A549 (cell line): ENCODE measurements around the gene MYOT. TPM values are rescaled to one million over a fixed set of nuclear protein-coding genes. Genes with fewer than 3 reads are reported as not detected.

ENCODE experiments used
- ATAC-seq, 2 experiments: fragments of 200-7000 bp in 1 of 2; fragments of >200 bp in 1 of 2; cut with Nextera tagmentation in 1 of 2; cut with Tn5 transposase in 1 of 2; 3 replicates each; pipeline versions ENCODE4 v1.8.0 to v1.9.1; 2018 to 2020; ENCODE audit warnings: mild to moderate bottlenecking in 1 of 2, moderate library complexity in 1 of 2
- CTCF ChIA-PET: fragments of 300-600 bp; sonication (Branson Sonifier 250); formaldehyde crosslinking; extraction: SDS; loops from one replicate; lab custom pipeline; 2021; ENCODE audit warnings: antibody characterized with exemption, inconsistent platforms; lab: Yijun Ruan, JAX
- POLR2A ChIA-PET: fragments of 350-600 bp; formaldehyde crosslinking; extraction: SDS; loops from one replicate; lab custom pipeline; 2021; ENCODE audit warnings: antibody characterized with exemption, inconsistent platforms; lab: Yijun Ruan, JAX
- DNase-seq, 2 experiments: peaks; one replicate each; pipeline versions ENCODE4 v3.0.0 to v3.0.0-alpha.2; 2011 to 2016; ENCODE audit warnings: low read depth in 1 of 2, low spot score in 1 of 2
- FAIRE-seq: peaks from 2 replicates; lab custom pipeline; 2011; peaks lifted over from hg19 to GRCh38; lab: Jason Lieb, UNC
- H3K27ac ChIP-seq, 2 experiments: fragments of >200 bp; sonication (Bioruptor Twin); formaldehyde crosslinking; 3 replicates each; pipeline ENCODE4 v1.5.1; 2016 to 2017
- H3K4me1 ChIP-seq: fragments of >200 bp; sonication (Bioruptor Twin); formaldehyde crosslinking; 3 replicates; pipeline ENCODE4 v1.6.1; 2016
- H3K4me2 ChIP-seq: fragments of >200 bp; sonication (Bioruptor Twin); formaldehyde crosslinking; 3 replicates; pipeline ENCODE4 v1.6.1; 2016
- H3K4me3 ChIP-seq: fragments of >200 bp; sonication (Bioruptor Twin); formaldehyde crosslinking; 3 replicates; pipeline ENCODE4 v1.5.1; 2016
- H3K9me3 ChIP-seq: fragments of >200 bp; sonication (Bioruptor Twin); formaldehyde crosslinking; 3 replicates; pipeline ENCODE4 v1.6.1; 2016
- ATOH8 ChIP-seq: fragments of 250-450 bp; sonication (Bioruptor Pico); IDR thresholded peaks from 2 replicates; pipeline ENCODE4 v1.5.0; 2020; ENCODE audit warnings: low read depth, mild to moderate bottlenecking, moderate library complexity
- E2F6 ChIP-seq: IDR thresholded peaks from 2 replicates; pipeline ENCODE4 v1.6.1; 2012; ENCODE audit warnings: low read depth, borderline replicate concordance
- FOSL2 ChIP-seq, 2 experiments: fragments of 450-650 bp in 1 of 2; fragments of >200 bp in 1 of 2; sonication (Bioruptor Twin) in 1 of 2; formaldehyde crosslinking; IDR thresholded peaks; 2 replicates each; pipeline versions ENCODE4 v1.5.0 to v1.6.1; 2016 to 2020; ENCODE audit warnings: mild to moderate bottlenecking in 1 of 2, moderate library complexity in 1 of 2
- FOXS1 ChIP-seq: fragments of 250-450 bp; sonication (Bioruptor Pico); IDR thresholded peaks from 2 replicates; pipeline ENCODE4 v1.5.0; 2020; ENCODE audit warnings: mild to moderate bottlenecking, moderate library complexity
- HDAC2 ChIP-seq: fragments of 200-600 bp; sonication (generic); IDR thresholded peaks from 2 replicates; pipeline ENCODE4 v1.6.1; 2016
- HMGXB4 ChIP-seq: fragments of 250-450 bp; sonication (Bioruptor Pico); IDR thresholded peaks from 2 replicates; pipeline ENCODE4 v1.5.0; 2021; ENCODE audit warnings: mild to moderate bottlenecking, moderate library complexity, borderline replicate concordance
- JUN ChIP-seq, 2 experiments: fragments of >200 bp; sonication (Bioruptor Twin); formaldehyde crosslinking; IDR thresholded peaks; 2 replicates in 1 of 2; 3 replicates in 1 of 2; pipeline ENCODE4 v1.6.1; 2016 to 2017
- KDM1A ChIP-seq: fragments of 200-600 bp; sonication (generic); IDR thresholded peaks from 2 replicates; pipeline ENCODE4 v1.6.1; 2016; ENCODE audit warnings: low read depth, mild to moderate bottlenecking
- KDM5A ChIP-seq: fragments of 200-600 bp; sonication (generic); IDR thresholded peaks from 2 replicates; pipeline ENCODE4 v1.6.1; 2016; ENCODE audit warnings: antibody characterized with exemption, mild to moderate bottlenecking
- NPAS2 ChIP-seq: fragments of 250-450 bp; sonication (Bioruptor Pico); IDR thresholded peaks from 2 replicates; pipeline ENCODE4 v1.8.0; 2022; ENCODE audit warnings: mild to moderate bottlenecking, moderate library complexity, borderline replicate concordance
- PHF8 ChIP-seq: fragments of 200-600 bp; sonication (generic); IDR thresholded peaks from 2 replicates; pipeline ENCODE4 v1.6.1; 2016; ENCODE audit warnings: low read depth, mild to moderate bottlenecking, antibody characterized with exemption, moderate library complexity, borderline replicate concordance
- POLR2A ChIP-seq: IDR thresholded peaks from 2 replicates; pipeline ENCODE4 v1.6.1; 2012; ENCODE audit warnings: mild to moderate bottlenecking, low read length
- TP53 ChIP-seq: fragments of 250-450 bp; sonication (Bioruptor Pico); IDR thresholded peaks from 2 replicates; pipeline ENCODE4 v1.5.0; 2021; ENCODE audit warnings: mild to moderate bottlenecking, moderate library complexity
- ZFP36 ChIP-seq: fragments of 450-650 bp; IDR thresholded peaks from 2 replicates; pipeline ENCODE4 v1.6.1; 2014; ENCODE audit warnings: borderline replicate concordance; ENCODE audit not compliant: partially characterized antibody
- WGBS: methylation state at CpG from one replicate; pipeline ENCODE4 v1.1.6; 2017; ENCODE audit errors: missing lambda C conversion rate; 5-methylcytosine and 5-hydroxymethylcytosine counted together
- polyA plus RNA-seq, 4 experiments: library from polyadenylated mRNA; depleted of rRNA in 3 of 4; stranded (reverse); fragments of >200 nt; fragmentation: RNase III in 1 of 4; extraction: RNeasy Plus Mini Kit Qiagen cat#74134 plus additional on column Dnase treatment in 1 of 4; gene quantifications; 2 replicates in 3 of 4; 3 replicates in 1 of 4; pipeline ENCODE4 v1.2.3, GENCODE V29; 2011 to 2017
- TF ChIP-seq, protein P1 (sequence below): fragments of >200 bp; sonication (Bioruptor Twin); formaldehyde crosslinking; IDR thresholded peaks from 3 replicates; pipeline ENCODE4 v1.6.1; 2016
- TF ChIP-seq, protein P2 (sequence below): IDR thresholded peaks from 2 replicates; pipeline ENCODE4 v1.6.1; 2012

MYOT gene
- polyA plus RNA-seq, 2 of the 4 experiments (the other 2 are of a cell fraction): 0.08 TPM; not detected in 1

GRCh38 chr5:137888466-137888862 lies 20.8 kb downstream of the MYOT start:
- WGBS: 60% methylated on average over 7 of the region's 7 CpGs
- Histone ChIP-seq H3K9me3 (no peaks in the 10 kb centered on the region), H3K4me1 (peaks cover 16% of the 10 kb centered on the region), H3K27ac (peak overlapping the region; percentile 72 to 77), H3K4me3 (peak overlapping the region; percentile 48), H3K4me2 (peak overlapping the region; percentile 74)
- ChIA-PET CTCF (interaction anchor here (0.7 to 2.4 kb wide), 5 partner anchors 10 to 1763 kb away, joined by 3 to 5 read pairs (median 4); no protein-coding TSS in a partner anchor), POLR2A (interaction anchor here (1.4 kb wide), 1 partner anchor 54 kb away, joined by 3 read pairs; no protein-coding TSS in a partner anchor)
- TF ChIP-seq NPAS2 (CRISPR knock-in tag): no peak
- TF ChIP-seq TP53: no peak
- no peak for TF ChIP-seq ATOH8 (CRISPR knock-in tag)
- no peak for TF ChIP-seq FOXS1
- ATAC-seq (no peak), DNase-seq (no peak), FAIRE-seq (no peak)

GRCh38 chr5:137888863-137889759 lies 21.5 kb downstream of the MYOT start, which contains the start of gene PKD2L2:
TSS of gene PKD2L2 (plus strand) at chr5:137889457. CDS start at chr5:137889492, 35 bp downstream.
- peak; percentile 4 to 82 for DNase-seq
- Histone ChIP-seq H3K4me3 (peak within 1 kb of the TSS; percentile 48), H3K4me2 (peak within 1 kb of the TSS; percentile 74), H3K27ac (peak within 1 kb of the TSS; percentile 72 to 77), H3K9me3 (no peaks in the 10 kb centered on the region), H3K4me1 (peaks cover 16% of the 10 kb centered on the region)
- POLR2A ChIA-PET: interaction anchor here (0.8 to 1.4 kb wide), 2 partner anchors 15 to 55 kb away, joined by 3 to 5 read pairs; no protein-coding TSS in a partner anchor
- CTCF ChIA-PET: interaction anchor here (0.7 to 2.4 kb wide), 7 partner anchors 9 to 1763 kb away, joined by 3 to 5 read pairs (median 4); no protein-coding TSS in a partner anchor
- ATAC-seq: peak; percentile 94 to 98
- TF ChIP-seq POLR2A: peak; percentile 61
- TF ChIP-seq E2F6: peak; percentile 41; the same call in 1 of the 2 replicates
- no peak for TF ChIP-seq ZFP36
- peak in 1 of 2 experiments; percentile 27; a peak in 1 of 5 replicates for TF ChIP-seq JUN (IDR thresholded peaks at IDR 0.05)
- TF ChIP-seq PHF8: peak; percentile 47; the same call in 1 of the 2 replicates
- no peak for TF ChIP-seq KDM5A
- TF ChIP-seq KDM1A: peak; percentile 82; the same call in 1 of the 2 replicates
- peak; percentile 39; the same call in 1 of the 2 replicates for TF ChIP-seq HDAC2
- TF ChIP-seq, protein P1, sequence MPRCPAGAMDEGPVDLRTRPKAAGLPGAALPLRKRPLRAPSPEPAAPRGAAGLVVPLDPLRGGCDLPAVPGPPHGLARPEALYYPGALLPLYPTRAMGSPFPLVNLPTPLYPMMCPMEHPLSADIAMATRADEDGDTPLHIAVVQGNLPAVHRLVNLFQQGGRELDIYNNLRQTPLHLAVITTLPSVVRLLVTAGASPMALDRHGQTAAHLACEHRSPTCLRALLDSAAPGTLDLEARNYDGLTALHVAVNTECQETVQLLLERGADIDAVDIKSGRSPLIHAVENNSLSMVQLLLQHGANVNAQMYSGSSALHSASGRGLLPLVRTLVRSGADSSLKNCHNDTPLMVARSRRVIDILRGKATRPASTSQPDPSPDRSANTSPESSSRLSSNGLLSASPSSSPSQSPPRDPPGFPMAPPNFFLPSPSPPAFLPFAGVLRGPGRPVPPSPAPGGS: 0 out of 3 replicates have a peak, but pooled peaks have one; percentile 30
- TF ChIP-seq, protein P2, sequence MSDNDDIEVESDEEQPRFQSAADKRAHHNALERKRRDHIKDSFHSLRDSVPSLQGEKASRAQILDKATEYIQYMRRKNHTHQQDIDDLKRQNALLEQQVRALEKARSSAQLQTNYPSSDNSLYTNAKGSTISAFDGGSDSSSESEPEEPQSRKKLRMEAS: peak; percentile 33; the same call in 1 of the 2 replicates
- WGBS: 67% methylated on average over 59 of the region's 59 CpGs
- no peak for FAIRE-seq

GRCh38 chr5:137890845-137891244 lies 23.2 kb downstream of the MYOT start:
- POLR2A ChIA-PET: no interaction called here
- 93% methylated on average over 1 of the region's 1 CpG for WGBS
- no peak for FAIRE-seq

More at GRCh38 chr5:137890845-137891244, 23.2 kb downstream of the MYOT start:
- Histone ChIP-seq H3K27ac (no peak overlapping the region), H3K4me3 (no peak overlapping the region), H3K4me2 (peak overlapping the region; percentile 24)
- DNase-seq: no peak
- CTCF ChIA-PET: interaction anchor here (0.7 to 1.2 kb wide), 4 partner anchors 25 to 163 kb away, joined by 3 to 4 read pairs (median 3); no protein-coding TSS in a partner anchor
- TF ChIP-seq FOSL2 (IDR thresholded peaks at IDR 0.05) (no peak), FOSL2 (CRISPR knock-in tag; IDR thresholded peaks at IDR 0.05) (0 out of 2 replicates have a peak, but pooled peaks have one; percentile 5), HMGXB4 (CRISPR knock-in tag) (no peak)
- TF ChIP-seq, all 56 proteins: peak for 1
- no peak for ATAC-seq
- H3K4me1 ChIP-seq: peaks cover 23% of the 10 kb centered on the region
- no peaks in the 10 kb centered on the region for H3K9me3 ChIP-seq
